ENCODE results near the gene CLEC10A.

GRCh38 chr17:7039832-7040231, 40.2 kb downstream of the CLEC10A start:
- TF ChIP-seq, protein P1, sequence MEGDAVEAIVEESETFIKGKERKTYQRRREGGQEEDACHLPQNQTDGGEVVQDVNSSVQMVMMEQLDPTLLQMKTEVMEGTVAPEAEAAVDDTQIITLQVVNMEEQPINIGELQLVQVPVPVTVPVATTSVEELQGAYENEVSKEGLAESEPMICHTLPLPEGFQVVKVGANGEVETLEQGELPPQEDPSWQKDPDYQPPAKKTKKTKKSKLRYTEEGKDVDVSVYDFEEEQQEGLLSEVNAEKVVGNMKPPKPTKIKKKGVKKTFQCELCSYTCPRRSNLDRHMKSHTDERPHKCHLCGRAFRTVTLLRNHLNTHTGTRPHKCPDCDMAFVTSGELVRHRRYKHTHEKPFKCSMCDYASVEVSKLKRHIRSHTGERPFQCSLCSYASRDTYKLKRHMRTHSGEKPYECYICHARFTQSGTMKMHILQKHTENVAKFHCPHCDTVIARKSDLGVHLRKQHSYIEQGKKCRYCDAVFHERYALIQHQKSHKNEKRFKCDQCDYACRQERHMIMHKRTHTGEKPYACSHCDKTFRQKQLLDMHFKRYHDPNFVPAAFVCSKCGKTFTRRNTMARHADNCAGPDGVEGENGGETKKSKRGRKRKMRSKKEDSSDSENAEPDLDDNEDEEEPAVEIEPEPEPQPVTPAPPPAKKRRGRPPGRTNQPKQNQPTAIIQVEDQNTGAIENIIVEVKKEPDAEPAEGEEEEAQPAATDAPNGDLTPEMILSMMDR (IDR thresholded peaks at IDR 0.05): no peak
- TF ChIP-seq POLR2A (IDR thresholded peaks at IDR 0.05): no peak
